Astrocyte (in vitro differentiated cells and primary cell): ENCODE results near the gene SBF1. TPM values are rescaled to one million over a fixed set of nuclear protein-coding genes. Genes with fewer than 3 reads are reported as not detected.

Source experiments
- DNase-seq: peaks from one replicate; pipeline ENCODE4 v3.0.0-alpha.2; 2010; ENCODE audit warnings: low read depth
- FAIRE-seq: peaks from 2 replicates; lab custom pipeline; 2011; peaks lifted over from hg19 to GRCh38; lab: Jason Lieb, UNC
- H2AFZ ChIP-seq: 2 replicates; pipeline ENCODE4 v1.6.0; 2012; ENCODE audit warnings: low read depth, low read length, inconsistent platforms
- H3K27ac ChIP-seq: 2 replicates; pipeline ENCODE4 v1.5.1; 2011; ENCODE audit warnings: low read depth, low read length, inconsistent platforms
- H3K27me3 ChIP-seq: 2 replicates; pipeline ENCODE4 v1.6.0; 2011; ENCODE audit warnings: low read length, inconsistent platforms; ENCODE audit not compliant: insufficient read depth
- H3K36me3 ChIP-seq: 2 replicates; pipeline ENCODE4 v1.5.1; 2011; ENCODE audit warnings: low read length, inconsistent platforms; ENCODE audit not compliant: insufficient read depth
- H3K4me1 ChIP-seq: 2 replicates; pipeline ENCODE4 v1.5.1; 2011; ENCODE audit warnings: low read length, inconsistent platforms; ENCODE audit not compliant: insufficient read depth
- H3K4me2 ChIP-seq: 2 replicates; pipeline ENCODE4 v1.6.0; 2012; ENCODE audit warnings: low read length, inconsistent platforms
- H3K4me3 ChIP-seq: 2 replicates; pipeline ENCODE4 v1.5.1; 2011; ENCODE audit warnings: low read depth, mild to moderate bottlenecking, low read length, inconsistent platforms; ENCODE audit not compliant: insufficient read depth
- H3K79me2 ChIP-seq: 2 replicates; pipeline ENCODE4 v1.6.0; 2012; ENCODE audit warnings: mild to moderate bottlenecking, low read length, inconsistent platforms; ENCODE audit not compliant: insufficient read depth
- H3K9ac ChIP-seq: 2 replicates; pipeline ENCODE4 v1.6.0; 2012; ENCODE audit warnings: mild to moderate bottlenecking, low read length, inconsistent platforms
- H3K9me3 ChIP-seq: 2 replicates; pipeline ENCODE4 v1.5.1; 2012; ENCODE audit warnings: low read depth, mild to moderate bottlenecking, low read length, inconsistent platforms; ENCODE audit not compliant: insufficient read depth
- H4K20me1 ChIP-seq: 2 replicates; pipeline ENCODE4 v1.6.0; 2012; ENCODE audit warnings: low read length, inconsistent platforms; ENCODE audit not compliant: insufficient read depth
- H3K27ac Mint-ChIP-seq: one replicate; pipeline ENCODE4 v1.8.0; 2021; ENCODE audit warnings: mild to moderate bottlenecking, mixed read lengths; ENCODE audit not compliant: unreplicated experiment
- H3K27me3 Mint-ChIP-seq: one replicate; pipeline ENCODE4 v1.8.0; 2021; ENCODE audit warnings: low read depth, mixed read lengths; ENCODE audit not compliant: unreplicated experiment
- H3K36me3 Mint-ChIP-seq: one replicate; pipeline ENCODE4 v1.8.0; 2021; ENCODE audit warnings: low read depth, mixed read lengths; ENCODE audit not compliant: unreplicated experiment
- H3K4me1 Mint-ChIP-seq: one replicate; pipeline ENCODE4 v1.8.0; 2021; ENCODE audit warnings: low read depth, mixed read lengths; ENCODE audit not compliant: unreplicated experiment
- H3K4me3 Mint-ChIP-seq: one replicate; pipeline ENCODE4 v1.8.0; 2021; ENCODE audit warnings: mild to moderate bottlenecking, moderate library complexity, mixed read lengths; ENCODE audit not compliant: unreplicated experiment
- H3K9me3 Mint-ChIP-seq: one replicate; pipeline ENCODE4 v1.8.0; 2021; ENCODE audit warnings: mild to moderate bottlenecking, mixed read lengths; ENCODE audit not compliant: unreplicated experiment
- EZH2 ChIP-seq: IDR thresholded peaks from 2 replicates; pipeline ENCODE4 v1.6.1; 2012; ENCODE audit warnings: mild to moderate bottlenecking, low read length, inconsistent platforms; ENCODE audit not compliant: insufficient read depth
- total RNA-seq: library from RNA; stranded (reverse); gene quantifications from 2 replicates; pipeline ENCODE4 v1.2.1, GENCODE V29; 2021
- TF ChIP-seq, protein P1 (sequence below): IDR thresholded peaks from 2 replicates; pipeline ENCODE4 v1.5.1; 2011; ENCODE audit warnings: low read depth, mild to moderate bottlenecking, inconsistent platforms, low read length, moderate library complexity; ENCODE audit not compliant: insufficient read depth

The SBF1 gene
- total RNA-seq, 1 donor from 2014 or later, result 75.4 TPM

GRCh38 chr22:50502096-50502495 lies 27.3 kb upstream of the SBF1 start:
- Histone ChIP-seq H3K27me3 (no peaks in the 10 kb centered on the region), H3K9me3 (no peaks in the 10 kb centered on the region), H3K4me2 (no peak overlapping the region), H3K36me3 (peaks cover 4% of the 10 kb centered on the region), H2AFZ (no peak overlapping the region), H3K27ac (no peak overlapping the region), H4K20me1 (peaks cover 23% of the 10 kb centered on the region), H3K9ac (no peak overlapping the region), H3K4me1 (peaks cover 4% of the 10 kb centered on the region), H3K4me3 (no peak overlapping the region), H3K79me2 (peaks cover 24% of the 10 kb centered on the region)
- Mint-ChIP-seq H3K4me3 (no peak overlapping the region), H3K27me3 (no peaks in the 10 kb centered on the region), H3K9me3 (no peaks in the 10 kb centered on the region), H3K4me1 (no peaks in the 10 kb centered on the region), H3K27ac (no peak overlapping the region), H3K36me3 (no peaks in the 10 kb centered on the region)
- FAIRE-seq (no peak), DNase-seq (no peak)
- TF ChIP-seq, protein P1, sequence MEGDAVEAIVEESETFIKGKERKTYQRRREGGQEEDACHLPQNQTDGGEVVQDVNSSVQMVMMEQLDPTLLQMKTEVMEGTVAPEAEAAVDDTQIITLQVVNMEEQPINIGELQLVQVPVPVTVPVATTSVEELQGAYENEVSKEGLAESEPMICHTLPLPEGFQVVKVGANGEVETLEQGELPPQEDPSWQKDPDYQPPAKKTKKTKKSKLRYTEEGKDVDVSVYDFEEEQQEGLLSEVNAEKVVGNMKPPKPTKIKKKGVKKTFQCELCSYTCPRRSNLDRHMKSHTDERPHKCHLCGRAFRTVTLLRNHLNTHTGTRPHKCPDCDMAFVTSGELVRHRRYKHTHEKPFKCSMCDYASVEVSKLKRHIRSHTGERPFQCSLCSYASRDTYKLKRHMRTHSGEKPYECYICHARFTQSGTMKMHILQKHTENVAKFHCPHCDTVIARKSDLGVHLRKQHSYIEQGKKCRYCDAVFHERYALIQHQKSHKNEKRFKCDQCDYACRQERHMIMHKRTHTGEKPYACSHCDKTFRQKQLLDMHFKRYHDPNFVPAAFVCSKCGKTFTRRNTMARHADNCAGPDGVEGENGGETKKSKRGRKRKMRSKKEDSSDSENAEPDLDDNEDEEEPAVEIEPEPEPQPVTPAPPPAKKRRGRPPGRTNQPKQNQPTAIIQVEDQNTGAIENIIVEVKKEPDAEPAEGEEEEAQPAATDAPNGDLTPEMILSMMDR, result no peak
- TF ChIP-seq EZH2, result no peak

DNA sequence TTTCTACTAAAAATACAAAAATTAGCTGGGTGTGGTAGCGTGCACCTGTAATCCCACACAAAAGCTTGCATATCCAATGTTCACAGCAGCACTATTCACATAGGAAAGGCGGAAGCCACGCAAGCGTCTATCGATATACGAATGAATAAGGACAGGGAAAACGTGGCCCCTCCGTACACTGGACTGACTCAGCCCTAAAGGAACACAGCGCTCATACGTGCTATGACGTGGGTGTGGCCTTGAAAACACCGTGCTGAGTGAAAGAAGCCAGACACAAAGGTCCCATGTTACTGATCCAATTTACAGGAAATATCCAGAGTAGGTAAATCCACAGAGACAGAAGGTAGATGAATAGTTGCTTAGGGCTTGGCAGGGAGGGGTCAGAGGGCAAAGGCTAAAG lies 25.6 kb upstream of the SBF1 start:
- H3K27me3 ChIP-seq, result no peaks in the 10 kb centered on the region
- no peak overlapping the region for H3K4me2 ChIP-seq
- H4K20me1 ChIP-seq, result peaks cover 6% of the 10 kb centered on the region
- peaks cover 8% of the 10 kb centered on the region for H3K79me2 ChIP-seq
- no peak overlapping the region for H3K9ac ChIP-seq
- H3K4me1 Mint-ChIP-seq, result no peaks in the 10 kb centered on the region
- H3K27me3 Mint-ChIP-seq, result peaks cover 3% of the 10 kb centered on the region
- peaks cover 4% of the 10 kb centered on the region for H3K36me3 ChIP-seq
- H3K4me1 ChIP-seq, result no peaks in the 10 kb centered on the region
- no peak overlapping the region for H2AFZ ChIP-seq
- H3K9me3 Mint-ChIP-seq, result no peaks in the 10 kb centered on the region
- no peak overlapping the region for H3K27ac ChIP-seq
- no peak for FAIRE-seq
- TF ChIP-seq EZH2, result no peak
- TF ChIP-seq, protein P1, result no peak
- no peak for DNase-seq
- no peak overlapping the region for H3K27ac Mint-ChIP-seq
- no peak overlapping the region for H3K4me3 ChIP-seq
- H3K9me3 ChIP-seq, result no peaks in the 10 kb centered on the region
- H3K36me3 Mint-ChIP-seq, result no peaks in the 10 kb centered on the region
- H3K4me3 Mint-ChIP-seq, result no peak overlapping the region

GRCh38 chr22:50498322-50498890 lies 23.6 kb upstream of the SBF1 start:
- H3K79me2 ChIP-seq, result no peaks in the 10 kb centered on the region
- H3K36me3 ChIP-seq, result peaks cover 4% of the 10 kb centered on the region
- H3K4me3 ChIP-seq, result no peak overlapping the region
- no peak overlapping the region for H3K27ac ChIP-seq
- no peaks in the 10 kb centered on the region for H3K36me3 Mint-ChIP-seq
- H3K9ac ChIP-seq, result no peak overlapping the region
- peaks cover 4% of the 10 kb centered on the region for H3K27me3 Mint-ChIP-seq
- no peaks in the 10 kb centered on the region for H4K20me1 ChIP-seq
- no peak overlapping the region for H2AFZ ChIP-seq
- no peak overlapping the region for H3K4me2 ChIP-seq
- no peak overlapping the region for H3K4me3 Mint-ChIP-seq
- H3K27me3 ChIP-seq, result no peaks in the 10 kb centered on the region
- H3K4me1 Mint-ChIP-seq, result no peaks in the 10 kb centered on the region
- DNase-seq (peak; percentile 25), FAIRE-seq (no peak)
- no peaks in the 10 kb centered on the region for H3K9me3 ChIP-seq
- no peaks in the 10 kb centered on the region for H3K4me1 ChIP-seq
- TF ChIP-seq EZH2, result no peak
- TF ChIP-seq, protein P1, result peak; percentile 58
- H3K9me3 Mint-ChIP-seq, result no peaks in the 10 kb centered on the region
- H3K27ac Mint-ChIP-seq, result no peak overlapping the region
